Coronary artery (tissue), 2 donors: ENCODE measurements around the gene NTM.

Source experiments
- DNase-seq: peaks from one replicate; pipeline ENCODE4 v3.0.0-alpha.2; 2017; ENCODE audit warnings: low spot score
- H3K27ac ChIP-seq, 2 donors: fragments of 200-600 bp; sonication (generic); one replicate each; pipeline ENCODE4 v1.5.1; 2016 to 2019
- H3K4me3 ChIP-seq: fragments of 200-600 bp; sonication (generic); 2 replicates; pipeline ENCODE4 v1.5.1; 2016; ENCODE audit warnings: mild to moderate bottlenecking, moderate library complexity
- TF ChIP-seq, protein P1 (sequence below): fragments of 200-600 bp; sonication (generic); IDR thresholded peaks from one replicate; pipeline ENCODE4 v1.5.1; 2019; ENCODE audit warnings: antibody characterized with exemption

Gene NTM

DNA sequence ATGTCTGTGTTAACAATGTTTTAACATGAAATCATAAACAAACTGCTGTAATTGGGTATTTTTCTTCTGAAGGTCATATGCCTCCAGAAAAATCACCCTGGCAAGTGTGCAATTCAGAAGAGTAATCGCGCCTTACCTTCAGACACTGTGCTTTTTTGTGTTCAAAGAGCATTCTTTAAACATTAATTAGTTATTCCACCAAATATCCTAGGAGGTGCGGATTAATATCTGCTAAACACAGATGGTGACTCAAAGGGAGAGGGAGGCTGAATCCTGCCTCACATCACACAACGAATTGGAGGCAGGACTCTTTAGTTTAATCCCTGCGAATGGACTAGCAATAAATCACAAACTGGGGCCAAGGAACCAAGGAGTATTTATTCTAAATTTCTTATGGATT is 213.0 kb downstream of the NTM start:
- Histone ChIP-seq H3K4me3 (no peak overlapping the region), H3K27ac (no peak overlapping the region)
- DNase-seq: no peak
- TF ChIP-seq, protein P1, sequence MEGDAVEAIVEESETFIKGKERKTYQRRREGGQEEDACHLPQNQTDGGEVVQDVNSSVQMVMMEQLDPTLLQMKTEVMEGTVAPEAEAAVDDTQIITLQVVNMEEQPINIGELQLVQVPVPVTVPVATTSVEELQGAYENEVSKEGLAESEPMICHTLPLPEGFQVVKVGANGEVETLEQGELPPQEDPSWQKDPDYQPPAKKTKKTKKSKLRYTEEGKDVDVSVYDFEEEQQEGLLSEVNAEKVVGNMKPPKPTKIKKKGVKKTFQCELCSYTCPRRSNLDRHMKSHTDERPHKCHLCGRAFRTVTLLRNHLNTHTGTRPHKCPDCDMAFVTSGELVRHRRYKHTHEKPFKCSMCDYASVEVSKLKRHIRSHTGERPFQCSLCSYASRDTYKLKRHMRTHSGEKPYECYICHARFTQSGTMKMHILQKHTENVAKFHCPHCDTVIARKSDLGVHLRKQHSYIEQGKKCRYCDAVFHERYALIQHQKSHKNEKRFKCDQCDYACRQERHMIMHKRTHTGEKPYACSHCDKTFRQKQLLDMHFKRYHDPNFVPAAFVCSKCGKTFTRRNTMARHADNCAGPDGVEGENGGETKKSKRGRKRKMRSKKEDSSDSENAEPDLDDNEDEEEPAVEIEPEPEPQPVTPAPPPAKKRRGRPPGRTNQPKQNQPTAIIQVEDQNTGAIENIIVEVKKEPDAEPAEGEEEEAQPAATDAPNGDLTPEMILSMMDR: no peak

DNA sequence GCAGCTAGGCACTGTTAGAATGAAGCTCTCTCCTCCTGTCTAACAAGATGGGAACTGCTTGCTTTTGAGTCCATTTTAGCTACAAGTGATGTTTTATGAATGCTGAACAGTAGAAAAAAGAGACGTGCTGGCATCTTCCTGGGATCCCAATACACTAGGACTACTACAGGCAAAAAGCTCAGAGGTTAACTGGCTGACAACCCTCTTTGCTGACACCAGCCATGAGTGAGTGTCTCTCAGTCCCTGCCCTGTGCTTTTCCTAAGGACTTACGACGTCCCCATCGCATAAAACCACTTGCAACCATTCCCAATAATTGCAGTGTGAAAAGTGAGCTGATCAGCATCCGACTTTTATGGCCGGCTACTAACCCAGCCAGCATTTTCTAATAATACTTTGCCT is 213.5 kb downstream of the NTM start:
- TF ChIP-seq, protein P1: no peak
- H3K4me3 ChIP-seq: no peak overlapping the region
- DNase-seq: no peak
- H3K27ac ChIP-seq: no peak overlapping the region

DNA sequence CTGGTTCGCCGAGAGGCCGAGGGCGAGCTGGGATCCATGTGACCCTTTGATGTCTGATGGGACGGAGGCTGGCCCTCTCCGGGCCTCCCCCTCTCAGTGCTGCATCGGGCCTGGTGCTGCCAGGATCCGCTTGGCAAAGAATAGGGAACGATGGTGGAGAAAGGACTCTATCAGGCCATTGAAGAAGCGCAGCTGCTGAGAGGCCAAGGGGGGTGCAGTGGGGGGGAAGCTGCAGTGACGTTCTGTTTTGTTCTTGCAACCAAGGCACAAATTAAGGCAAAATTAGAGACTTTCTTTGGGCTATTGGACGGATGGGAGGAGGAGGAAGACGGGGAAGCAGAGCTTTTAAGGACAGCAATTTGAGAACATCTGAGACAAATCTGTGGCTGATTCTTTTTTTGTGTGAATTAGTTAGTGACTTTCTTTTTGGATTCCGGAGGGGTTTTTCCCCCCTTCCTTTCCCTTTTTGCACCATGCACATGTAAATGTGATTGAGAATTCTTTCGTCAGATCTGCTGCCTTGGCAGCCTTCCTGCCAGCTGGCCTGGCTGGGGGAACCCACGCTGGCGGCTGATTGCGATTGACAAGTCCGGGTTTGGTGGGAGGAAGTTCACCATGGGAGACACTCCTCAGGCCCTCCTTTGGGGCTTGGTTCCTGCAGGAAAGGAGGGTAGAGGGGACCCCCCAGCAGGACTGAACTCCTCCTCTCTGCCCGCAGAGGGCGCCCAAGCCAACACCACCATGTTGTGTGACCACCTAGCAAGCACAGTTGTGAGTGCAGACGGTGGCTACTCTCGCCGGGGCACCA is 214.6 kb downstream of the NTM start:
- no peak for DNase-seq
- Histone ChIP-seq H3K27ac (no peak overlapping the region), H3K4me3 (no peak overlapping the region)
- TF ChIP-seq, protein P1: no peak

DNA sequence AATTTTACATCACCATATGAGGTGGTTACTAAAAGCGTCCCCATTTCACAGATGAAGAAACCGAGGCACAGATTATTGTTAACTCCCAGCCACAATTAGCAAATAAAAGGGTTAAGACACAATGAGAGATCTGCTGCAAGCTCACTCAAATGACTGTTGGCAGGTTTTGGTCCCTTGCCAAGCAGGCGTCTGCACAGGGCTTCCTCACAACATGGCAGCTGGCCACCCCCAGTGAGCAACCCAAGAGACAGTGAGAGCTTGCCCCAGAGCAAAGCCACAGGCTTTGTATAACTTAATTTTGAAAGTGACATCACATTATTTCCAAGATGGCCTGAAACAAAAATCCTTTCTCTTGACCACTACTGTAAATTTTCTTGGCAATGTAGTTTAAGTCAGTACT is 217.6 kb downstream of the NTM start:
- DNase-seq: no peak
- Histone ChIP-seq H3K4me3 (no peak overlapping the region), H3K27ac (no peak overlapping the region)
- TF ChIP-seq, protein P1: no peak

DNA sequence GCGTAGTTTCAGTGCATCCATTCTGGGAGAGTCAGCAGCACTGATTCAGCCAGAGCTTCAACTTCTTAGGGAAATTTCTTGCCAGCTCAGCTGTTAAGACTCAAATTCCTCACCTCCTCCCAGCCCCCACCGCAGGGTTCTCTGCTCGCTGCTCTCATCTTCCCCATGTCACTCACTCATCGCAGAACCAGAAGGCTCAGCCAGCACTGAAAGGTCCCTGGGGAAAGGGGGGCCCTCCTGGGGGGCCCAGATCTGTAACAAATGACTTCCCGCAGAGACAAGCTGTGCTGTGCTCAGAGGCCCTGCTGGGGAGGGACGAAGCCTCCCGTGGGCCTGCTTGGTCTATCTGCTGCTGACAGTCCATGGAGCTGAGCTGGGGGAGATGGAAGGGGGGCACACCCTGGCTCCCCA is 220.6 kb downstream of the NTM start:
- TF ChIP-seq, protein P1: no peak
- Histone ChIP-seq H3K27ac (no peak overlapping the region), H3K4me3 (no peak overlapping the region)
- no peak for DNase-seq

DNA sequence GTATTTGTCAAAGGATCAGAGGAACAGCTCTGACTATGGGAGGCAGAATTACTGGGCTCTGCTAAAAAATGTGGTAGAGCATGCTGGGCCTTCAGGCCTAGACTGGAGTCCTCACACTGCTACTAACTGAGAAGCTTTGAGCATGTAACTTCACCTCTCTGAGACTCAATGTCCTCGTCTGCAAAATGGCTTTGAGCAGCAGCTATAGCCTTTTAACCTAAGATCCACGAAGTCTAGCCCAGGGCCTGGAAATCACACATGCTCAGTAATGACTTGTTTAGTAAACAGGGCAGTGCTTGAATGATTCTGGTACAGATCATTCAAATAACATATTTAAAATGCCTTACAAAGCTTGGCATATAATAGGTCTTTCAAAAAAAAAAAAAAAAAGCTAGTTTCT is 221.7 kb downstream of the NTM start:
- Histone ChIP-seq H3K27ac (no peak overlapping the region), H3K4me3 (no peak overlapping the region)
- no peak for DNase-seq
- TF ChIP-seq, protein P1: no peak

DNA sequence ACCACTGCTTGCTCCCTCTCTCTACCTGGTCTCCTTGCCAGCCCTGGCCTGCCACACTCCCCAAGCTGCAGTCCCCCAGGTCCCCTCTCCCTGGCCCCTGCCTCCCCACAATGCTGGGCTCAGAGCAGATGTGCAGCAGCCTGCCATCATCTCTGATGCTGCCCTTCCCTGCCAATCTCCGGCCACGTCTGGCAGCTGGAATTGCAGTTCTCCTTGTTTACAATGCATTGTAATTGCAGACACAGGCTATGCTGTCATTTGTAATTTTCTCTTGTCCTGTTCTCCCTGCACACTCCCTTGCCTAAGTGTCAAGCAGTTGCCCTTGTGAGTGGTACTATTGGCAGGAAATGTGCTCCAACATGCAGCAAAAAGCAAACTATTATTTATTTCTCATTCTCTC is 222.3 kb downstream of the NTM start:
- Histone ChIP-seq H3K4me3 (no peak overlapping the region), H3K27ac (no peak overlapping the region)
- DNase-seq: no peak
- TF ChIP-seq, protein P1: no peak
